RKO (cell line): ENCODE measurements around the gene PGLYRP4.

ENCODE experiments used
- DNase-seq: peaks from one replicate; pipeline ENCODE4 v3.0.0-alpha.2; 2016; ENCODE audit warnings: low spot score

The PGLYRP4 gene, protein sequence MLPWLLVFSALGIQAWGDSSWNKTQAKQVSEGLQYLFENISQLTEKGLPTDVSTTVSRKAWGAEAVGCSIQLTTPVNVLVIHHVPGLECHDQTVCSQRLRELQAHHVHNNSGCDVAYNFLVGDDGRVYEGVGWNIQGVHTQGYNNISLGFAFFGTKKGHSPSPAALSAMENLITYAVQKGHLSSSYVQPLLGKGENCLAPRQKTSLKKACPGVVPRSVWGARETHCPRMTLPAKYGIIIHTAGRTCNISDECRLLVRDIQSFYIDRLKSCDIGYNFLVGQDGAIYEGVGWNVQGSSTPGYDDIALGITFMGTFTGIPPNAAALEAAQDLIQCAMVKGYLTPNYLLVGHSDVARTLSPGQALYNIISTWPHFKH

GRCh38 chr1:153348511-153349362 lies at the start of gene PGLYRP4:
PGLYRP4 (minus strand) TSS chr1:153348841; CDS start chr1:153347932, 909 bp downstream.
- DNase-seq = no peak

DNA sequence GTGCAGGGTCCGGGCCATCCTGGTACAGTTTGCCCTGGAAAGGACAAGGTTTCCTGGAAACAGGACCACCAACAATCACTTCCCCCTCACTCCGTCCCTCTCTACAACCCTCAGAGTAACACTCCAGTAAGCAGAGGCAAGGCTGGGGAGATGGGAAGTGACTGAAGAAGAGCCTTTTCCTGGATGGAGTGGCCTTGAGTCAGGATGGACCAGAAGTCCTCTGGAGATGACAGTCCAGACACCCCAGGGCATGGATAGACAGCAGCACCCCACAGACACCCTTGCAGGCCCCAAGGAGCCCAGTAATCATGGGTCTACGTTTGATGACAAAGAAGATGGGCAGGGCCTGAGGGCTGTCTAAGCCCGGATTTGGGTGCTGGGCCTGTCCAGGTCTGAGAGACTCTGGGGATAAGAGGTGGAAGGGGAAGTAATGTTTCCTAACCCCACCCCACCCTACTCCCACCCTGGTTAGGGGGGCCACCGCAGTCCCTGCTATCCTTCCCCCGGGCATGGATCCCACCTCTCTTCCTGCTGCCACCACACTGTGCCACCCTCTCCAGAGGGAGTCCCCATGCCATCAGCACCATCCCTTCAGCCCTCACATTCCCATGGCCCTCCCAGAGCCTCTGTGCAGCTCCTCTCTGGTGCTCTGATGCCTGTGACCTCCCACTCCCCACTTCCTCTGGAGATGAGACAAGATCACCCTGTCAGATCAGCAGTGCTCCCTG lies 49.4 kb upstream of the PGLYRP4 start:
- DNase-seq = no peak

GRCh38 chr1:153397051-153397923 lies 48.6 kb upstream of the PGLYRP4 start:
- DNase-seq = no peak

DNA sequence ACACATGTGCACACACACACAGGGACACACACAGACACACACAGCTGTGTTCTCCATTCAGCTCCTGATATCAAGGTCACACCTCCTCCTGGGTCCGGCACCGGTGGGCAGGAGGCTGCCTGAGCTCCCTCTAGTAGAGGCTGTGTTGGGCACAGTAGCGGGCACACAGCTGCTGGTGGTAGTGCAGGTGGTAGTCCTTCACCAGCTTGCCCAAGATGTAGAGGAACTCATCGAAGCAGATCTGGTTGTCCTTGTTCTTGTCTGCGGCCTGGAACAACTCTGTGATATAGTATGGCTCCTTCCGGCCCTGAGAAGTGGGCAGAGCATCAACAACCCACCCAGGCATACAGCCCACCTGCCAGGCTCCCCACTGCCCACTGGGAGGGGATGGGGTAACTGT lies 47.8 kb upstream of the PGLYRP4 start:
- no peak for DNase-seq

GRCh38 chr1:153395776-153396175 lies 47.1 kb upstream of the PGLYRP4 start:
- DNase-seq = no peak

GRCh38 chr1:153395136-153395685 lies 46.6 kb upstream of the PGLYRP4 start:
- DNase-seq = peak; percentile 8

DNA sequence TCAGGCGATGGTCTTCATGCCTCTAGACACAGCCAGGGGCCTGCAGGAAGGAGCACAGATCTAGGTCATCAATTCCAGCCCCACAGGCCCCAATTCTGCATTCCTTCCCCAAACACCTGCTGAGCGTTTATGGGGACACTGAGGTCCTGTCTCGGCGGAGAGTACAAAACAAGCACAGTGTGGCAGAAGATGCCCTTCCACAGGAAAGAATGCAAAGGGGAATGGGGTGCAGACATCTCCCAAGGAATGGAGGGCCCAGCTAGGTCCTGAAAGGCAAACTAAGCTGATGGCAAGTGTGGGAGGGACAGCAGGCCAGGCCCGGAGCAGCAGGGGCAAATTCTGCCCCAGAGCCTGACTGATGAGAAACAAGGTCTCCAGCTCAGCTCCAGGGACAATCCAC lies 45.8 kb upstream of the PGLYRP4 start:
- DNase-seq = no peak

DNA sequence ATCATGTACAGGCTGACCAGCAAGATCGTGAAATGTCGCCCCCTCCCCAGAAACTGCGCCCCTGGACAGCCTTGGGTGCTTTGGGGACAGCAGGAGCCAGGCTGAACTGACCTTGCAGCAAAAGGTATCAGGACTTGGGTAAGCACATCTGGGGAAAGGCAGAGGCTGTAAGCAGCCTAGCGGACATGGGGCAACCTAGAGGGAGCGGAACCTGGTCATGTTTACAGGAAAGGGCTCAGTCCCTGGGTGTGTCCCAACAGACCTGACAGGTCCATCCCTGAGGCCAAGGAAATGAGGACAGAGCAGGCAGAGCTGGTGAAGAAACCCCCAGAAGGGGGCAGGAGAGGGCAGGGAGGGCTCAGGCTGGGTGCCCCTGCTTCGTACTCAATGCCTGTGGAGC lies 45.3 kb upstream of the PGLYRP4 start:
- DNase-seq = no peak

- DNase-seq = no peak
Observed at GRCh38 chr1:153392822-153393221, 44.2 kb upstream of the PGLYRP4 start.

DNA sequence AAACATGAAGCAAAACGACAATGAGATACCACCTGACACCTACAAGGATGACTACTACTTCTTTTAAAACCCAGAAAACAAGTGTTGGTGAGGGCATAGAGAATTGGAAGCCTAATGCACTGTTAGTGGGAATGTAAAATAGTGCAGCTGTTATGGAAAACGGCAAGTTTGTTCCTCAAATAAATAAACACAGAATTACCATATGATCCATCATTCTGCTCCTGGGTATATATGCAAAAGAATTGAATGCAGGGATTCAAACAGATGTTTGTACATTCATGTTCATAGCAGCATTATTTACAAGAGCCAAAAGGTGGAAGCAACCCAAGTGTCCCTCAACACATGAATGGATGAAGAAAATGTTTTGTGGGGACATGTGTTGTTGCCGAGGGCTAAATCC lies 43.6 kb upstream of the PGLYRP4 start:
- DNase-seq = no peak

DNA sequence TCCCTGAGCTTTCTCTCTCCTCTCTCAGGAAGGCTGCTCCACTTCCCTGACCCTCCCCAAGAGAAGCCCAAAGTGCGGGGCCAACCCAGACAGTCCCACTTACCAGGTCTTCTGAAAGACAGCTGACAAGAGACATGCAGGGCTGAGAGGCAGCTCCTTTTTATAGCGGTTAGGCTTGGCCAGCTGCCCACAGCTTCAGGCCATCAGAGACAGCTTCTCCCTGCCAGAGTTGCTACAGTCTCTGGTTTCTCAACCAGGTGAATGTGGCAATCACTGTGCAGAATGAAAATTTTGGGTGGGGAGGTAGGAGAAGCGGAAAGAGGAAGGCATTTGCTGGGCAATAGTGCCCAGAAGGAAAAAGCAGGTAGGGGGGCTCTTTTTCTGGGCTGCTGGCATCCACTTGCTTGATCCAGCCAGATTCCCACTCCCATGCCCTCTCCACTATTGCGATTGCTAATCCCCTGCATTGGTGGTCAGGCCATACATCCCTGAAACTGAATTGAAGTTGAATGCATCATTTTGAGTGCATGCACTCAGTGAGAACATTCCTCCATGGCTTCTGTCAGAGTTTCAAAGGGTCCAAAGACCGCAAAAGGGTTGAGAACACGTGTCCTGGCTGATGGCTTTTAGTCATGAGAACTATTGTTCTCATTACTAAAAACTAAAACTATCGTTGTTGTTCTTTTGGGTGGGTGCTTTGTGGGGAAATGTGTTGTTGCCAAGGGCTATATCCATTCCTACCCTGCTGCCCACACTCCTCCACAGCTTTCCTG lies 42.5 kb upstream of the PGLYRP4 start, which contains the start of gene S100A8:
Gene S100A8, minus strand, starts transcription at position 136 of the 773 bp plus-strand sequence. CDS start 538 bp downstream, outside the sequence.
- DNase-seq = no peak

- no peak for DNase-seq
Observed at GRCh38 chr1:153389973-153390879, 41.6 kb upstream of the PGLYRP4 start.

DNA sequence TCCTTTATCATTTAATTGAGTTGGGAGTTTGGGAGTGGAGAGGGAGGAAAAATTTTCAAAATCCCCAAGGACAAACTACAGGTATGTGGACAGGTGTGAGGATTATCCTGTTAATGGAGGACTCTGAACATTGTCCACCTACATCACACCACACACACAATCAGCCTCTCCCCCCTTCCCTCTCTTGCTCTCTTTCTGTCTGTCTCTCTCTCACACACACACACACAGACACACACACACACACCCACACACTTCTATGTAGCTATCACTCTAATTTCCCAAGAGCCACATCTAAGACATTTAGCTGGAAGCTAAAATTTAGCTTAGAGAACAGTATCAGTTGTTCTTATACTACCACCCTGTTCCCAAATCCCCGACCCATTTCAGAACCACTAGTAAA lies 40.8 kb upstream of the PGLYRP4 start:
- no peak for DNase-seq

GRCh38 chr1:153387785-153388184 lies 39.1 kb upstream of the PGLYRP4 start:
- DNase-seq = no peak

DNA sequence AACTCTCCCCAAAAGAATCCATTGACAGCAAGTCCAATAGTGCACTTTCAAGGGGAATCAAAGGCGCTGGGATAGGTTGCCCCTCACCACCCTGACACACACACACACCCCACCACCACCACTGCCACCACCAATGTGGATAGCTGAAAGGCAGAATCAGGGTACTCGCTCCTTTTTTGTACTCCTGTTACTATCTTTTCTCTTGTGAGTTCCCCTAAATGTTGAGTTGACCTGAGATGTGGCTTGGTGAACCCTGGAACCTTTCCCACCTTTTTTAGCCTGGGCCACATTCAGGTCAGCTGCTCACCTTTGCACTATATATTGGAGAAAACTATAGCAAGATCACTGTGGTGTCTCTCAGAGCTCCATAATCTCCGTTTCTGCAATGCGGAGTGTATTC lies 38.4 kb upstream of the PGLYRP4 start:
- DNase-seq = no peak

DNA sequence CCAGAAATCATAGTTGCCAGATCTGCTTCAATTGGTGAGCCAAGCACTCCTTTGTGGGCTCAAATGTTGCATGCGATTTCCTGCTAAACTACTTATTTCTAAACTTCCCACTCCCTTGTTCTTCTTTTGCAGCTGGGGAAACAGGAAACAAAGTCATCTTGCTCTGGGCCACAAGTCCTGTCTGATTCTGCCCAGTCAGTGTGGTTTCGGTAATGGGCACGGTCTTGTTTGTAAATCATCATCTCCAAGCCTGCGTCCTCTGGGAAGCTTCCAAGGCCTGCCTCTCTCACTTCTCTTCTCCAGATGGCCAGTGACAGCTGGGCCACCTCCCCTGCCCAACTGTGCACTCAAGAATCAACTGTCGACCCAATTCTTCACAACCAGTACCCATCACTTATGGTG lies 37.9 kb upstream of the PGLYRP4 start:
- no peak for DNase-seq

- no peak for DNase-seq
Observed at GRCh38 chr1:153384958-153385580, 36.4 kb upstream of the PGLYRP4 start.

DNA sequence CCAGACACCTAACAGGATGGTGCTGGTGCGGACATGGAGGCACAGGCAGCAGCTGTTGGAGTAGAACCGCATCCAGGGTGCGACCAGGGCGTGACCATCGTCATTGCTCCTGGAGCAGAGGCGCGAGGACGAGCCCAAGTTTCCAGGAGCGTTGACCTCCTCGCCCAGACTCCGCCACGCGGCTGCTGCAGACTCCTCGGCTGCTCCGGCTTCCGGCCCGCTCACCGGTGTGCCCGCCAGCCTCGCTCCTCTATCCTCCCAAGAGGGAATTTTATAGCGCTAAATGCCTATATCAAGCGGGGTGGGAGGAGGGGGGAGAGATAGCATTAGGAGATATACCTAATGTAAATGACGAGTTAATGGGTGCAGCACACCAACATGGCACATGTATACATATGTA lies 32.1 kb upstream of the PGLYRP4 start:
- no peak for DNase-seq

GRCh38 chr1:153379591-153379990 lies 30.9 kb upstream of the PGLYRP4 start:
- no peak for DNase-seq
